Panc1 (cell line): ENCODE data around the gene SIGLEC8. TPM values are rescaled to one million over a fixed set of nuclear protein-coding genes. Genes with fewer than 3 reads are reported as not detected.

ENCODE experiments used
- ATAC-seq: fragments of 200-7000 bp; cut with Tn5 transposase; 2 replicates; pipeline ENCODE4 v1.9.1; 2020; ENCODE audit warnings: mild to moderate bottlenecking, moderate library complexity
- BruUV-seq: library from RNA; stranded (reverse); fragments of 400-500 nt; replicated peaks from 2 replicates; lab custom pipeline; 2021; lab: Mats Ljungman, UMichigan
- CTCF ChIA-PET: fragments of 300-600 bp; sonication (Branson Sonifier 250); formaldehyde crosslinking; loops from one replicate; lab custom pipeline; 2022; ENCODE audit warnings: antibody characterized with exemption; lab: Charles Lee
- POLR2A ChIA-PET: fragments of 300-600 bp; sonication (Branson Sonifier 250); formaldehyde crosslinking; loops from one replicate; lab custom pipeline; 2022; ENCODE audit warnings: antibody characterized with exemption; lab: Charles Lee
- DNase-seq: peaks from one replicate; pipeline ENCODE4 v3.0.0-alpha.2; 2010; ENCODE audit warnings: low read depth, low spot score
- H3K27ac ChIP-seq: 2 replicates; pipeline ENCODE4 v1.5.1; 2011; ENCODE audit warnings: mild to moderate bottlenecking, low read length, inconsistent platforms
- H3K27me3 ChIP-seq: fragments of 200-500 bp; sonication (Bioruptor generic); 2 replicates; pipeline ENCODE4 v1.6.0; 2014; ENCODE audit warnings: low read length, inconsistent platforms; ENCODE audit not compliant: control insufficient read depth, insufficient read depth
- H3K36me3 ChIP-seq: fragments of 200-500 bp; sonication (Bioruptor generic); 2 replicates; pipeline ENCODE4 v1.5.1; 2014; ENCODE audit warnings: inconsistent platforms, mild to moderate bottlenecking, low read length, moderate library complexity; ENCODE audit not compliant: control insufficient read depth, insufficient read depth
- H3K4me1 ChIP-seq: 2 replicates; pipeline ENCODE4 v1.5.1; 2011; ENCODE audit warnings: inconsistent platforms, mild to moderate bottlenecking, low read length, moderate library complexity; ENCODE audit not compliant: control insufficient read depth, insufficient read depth
- H3K4me3 ChIP-seq, 2 experiments: 2 replicates each; pipeline ENCODE4 v1.5.1; 2011 to 2012; ENCODE audit warnings: low read depth in 2 of 2, low read length in 2 of 2, mild to moderate bottlenecking in 2 of 2, inconsistent platforms in 1 of 2, moderate library complexity in 1 of 2
- H3K9me3 ChIP-seq: fragments of 200-500 bp; sonication (Bioruptor generic); 2 replicates; pipeline ENCODE4 v1.5.1; 2014; ENCODE audit warnings: low read depth, mild to moderate bottlenecking, inconsistent platforms, low read length, moderate library complexity; ENCODE audit not compliant: control insufficient read depth, insufficient read depth
- CTCF ChIP-seq: fragments of 450-650 bp; IDR thresholded peaks from 2 replicates; pipeline ENCODE4 v1.5.1; 2017; ENCODE audit warnings: mild to moderate bottlenecking
- POLR2AphosphoS5 ChIP-seq: IDR thresholded peaks from 2 replicates; pipeline ENCODE4 v1.6.1; 2012; ENCODE audit warnings: mild to moderate bottlenecking, low read depth, low read length, moderate library complexity
- REST ChIP-seq, 2 experiments: IDR thresholded peaks; 2 replicates each; pipeline ENCODE4 v1.6.1; 2011 to 2012; ENCODE audit warnings: low read depth in 2 of 2, control low read depth in 1 of 2, low read length in 1 of 2, mild to moderate bottlenecking in 1 of 2, moderate library complexity in 1 of 2; ENCODE audit not compliant: insufficient read depth in 1 of 2
- SIN3A ChIP-seq: IDR thresholded peaks from 2 replicates; pipeline ENCODE4 v1.6.1; 2012; ENCODE audit warnings: low read depth, mild to moderate bottlenecking, low read length, moderate library complexity, borderline replicate concordance; ENCODE audit not compliant: insufficient read depth
- TCF7L2 ChIP-seq: IDR thresholded peaks from 2 replicates; pipeline ENCODE4 v1.6.1; 2011; ENCODE audit warnings: mild to moderate bottlenecking, low read depth, low read length, inconsistent platforms
- in situ Hi-C: cut with HindIII; loops from 2 replicates; pipeline ENCODE4 v1.10.0; 2016; ENCODE audit warnings: low sequenced_read_pairs, low pct_unique_long_range_greater_than_20kb
- intact Hi-C: fragments of 100-400 bp; cut with micrococcal nuclease; formaldehyde crosslinking; loops from one replicate; pipeline ENCODE4 v1.10.0; 2022; ENCODE audit not compliant: unreplicated experiment
- total RNA-seq: library from RNA; stranded (reverse); gene quantifications from one replicate; pipeline ENCODE4 v1.2.1, GENCODE V29; 2021; ENCODE audit not compliant: unreplicated experiment

Gene SIGLEC8
- total RNA-seq, 1 experiment from 2014 or later: not detected

- DNase-seq (no peak), ATAC-seq (no peak)
- ChIA-PET POLR2A (interaction anchor here (0.7 kb wide), 1 partner anchor 121 kb away, joined by 3 read pairs; no protein-coding TSS in a partner anchor), CTCF (interaction anchor here (0.6 kb wide), 1 partner anchor 82 kb away, joined by 4 read pairs; no protein-coding TSS in a partner anchor)
- no peak for TF ChIP-seq TCF7L2
- no peak for TF ChIP-seq POLR2AphosphoS5
- TF ChIP-seq CTCF: no peak
- TF ChIP-seq REST (IDR thresholded peaks at IDR 0.05; ENCODE audit: insufficient read depth in 1 of 2, low read depth in 2 of 2, low read length in 1 of 2): no peak
- no peak for TF ChIP-seq SIN3A
- peaks cover 3% of the 10 kb centered on the region; the same call in 1 of the 2 replicates for H3K27me3 ChIP-seq
- no peaks in the 10 kb centered on the region for H3K9me3 ChIP-seq
- in situ Hi-C loops (no loop called here), intact Hi-C loops (no loop called here)
- no peaks in the 10 kb centered on the region for H3K4me1 ChIP-seq
- H3K27ac ChIP-seq: no peak overlapping the region
- no peak overlapping the region for H3K4me3 ChIP-seq
- no peaks in the 10 kb centered on the region for H3K36me3 ChIP-seq
- no TSS peak for BruUV-seq
These were observed 2.1 kb upstream of the SIGLEC8 start for GRCh38 chr19:51460164-51460992.

- no peak overlapping the region for H3K27ac ChIP-seq
- no peak overlapping the region for H3K4me3 ChIP-seq
- no peaks in the 10 kb centered on the region for H3K9me3 ChIP-seq
- ChIA-PET POLR2A (no interaction called here), CTCF (interaction anchor here (0.6 kb wide), 1 partner anchor 202 kb away, joined by 8 read pairs; no protein-coding TSS in a partner anchor)
- intact Hi-C loops: no loop called here
- no TSS peak for BruUV-seq
- no peak for ATAC-seq
- TF ChIP-seq SIN3A: no peak
- TF ChIP-seq CTCF: no peak
- TF ChIP-seq TCF7L2: no peak
- TF ChIP-seq REST (IDR thresholded peaks at IDR 0.05; ENCODE audit: insufficient read depth in 1 of 2, low read depth in 2 of 2, low read length in 1 of 2): no peak
- no peaks in the 10 kb centered on the region for H3K36me3 ChIP-seq
- in situ Hi-C loops: no loop called here
- no peaks in the 10 kb centered on the region for H3K27me3 ChIP-seq
- no peaks in the 10 kb centered on the region for H3K4me1 ChIP-seq
- no peak for DNase-seq
These were observed 748 bp upstream of the SIGLEC8 start for GRCh38 chr19:51458899-51459505.
